Skeletal muscle satellite cell (primary cell): ENCODE measurements around the gene FASTKD2.
"Not testable (repeated sequence)": the region's sequence is repeated elsewhere in the genome, so short reads cannot be mapped to it uniquely, and the experiment has no call there.

Experiments
- H3K27me3 ChIP-seq: 2 replicates; pipeline ENCODE4 v1.7.0; 2013; ENCODE audit warnings: low read length; ENCODE audit not compliant: control insufficient read depth, insufficient read depth
- H3K36me3 ChIP-seq: 2 replicates; pipeline ENCODE4 v1.7.0; 2013; ENCODE audit warnings: mild to moderate bottlenecking, control low read depth, low read length; ENCODE audit not compliant: insufficient read depth
- H3K4me1 ChIP-seq: 2 replicates; pipeline ENCODE4 v1.7.0; 2013; ENCODE audit warnings: low read length; ENCODE audit not compliant: control insufficient read depth, insufficient read depth
- H3K4me2 ChIP-seq: 2 replicates; pipeline ENCODE4 v1.7.0; 2013; ENCODE audit warnings: mild to moderate bottlenecking, low read length
- H3K4me3 ChIP-seq: 2 replicates; pipeline ENCODE4 v1.7.0; 2013; ENCODE audit warnings: low read length
- H3K9ac ChIP-seq: 2 replicates; pipeline ENCODE4 v1.7.0; 2013; ENCODE audit warnings: mild to moderate bottlenecking, low read depth, low read length, moderate library complexity
- H3K9me3 ChIP-seq: replicated peaks from 2 replicates; pipeline ENCODE4 v1.7.0; 2013; ENCODE audit warnings: mild to moderate bottlenecking, control low read depth, low read length

FASTKD2 gene

GRCh38 chr2:206798000-206798399, 32.6 kb downstream of the FASTKD2 start:
- H3K36me3 ChIP-seq = peaks cover 8% of the 10 kb centered on the region
- H3K27me3 ChIP-seq = no peaks in the 10 kb centered on the region
- no peaks in the 10 kb centered on the region for H3K9me3 ChIP-seq
- no peak overlapping the region for H3K9ac ChIP-seq
- H3K4me3 ChIP-seq = no peak overlapping the region
- peaks cover 8% of the 10 kb centered on the region for H3K4me1 ChIP-seq
- no peak overlapping the region for H3K4me2 ChIP-seq

- H3K9ac ChIP-seq = no peak overlapping the region
- no peaks in the 10 kb centered on the region for H3K9me3 ChIP-seq
- H3K27me3 ChIP-seq = no peaks in the 10 kb centered on the region
- no peak overlapping the region for H3K4me2 ChIP-seq
- H3K36me3 ChIP-seq = peaks cover 5% of the 10 kb centered on the region
- H3K4me3 ChIP-seq = no peak overlapping the region
- peaks cover 8% of the 10 kb centered on the region for H3K4me1 ChIP-seq
Observed at GRCh38 chr2:206799083-206799482, 33.7 kb downstream of the FASTKD2 start.

- no peak overlapping the region for H3K9ac ChIP-seq
- no peaks in the 10 kb centered on the region for H3K9me3 ChIP-seq
- no peak overlapping the region for H3K4me2 ChIP-seq
- no peaks in the 10 kb centered on the region for H3K36me3 ChIP-seq
- no peaks in the 10 kb centered on the region for H3K27me3 ChIP-seq
- H3K4me1 ChIP-seq = peaks cover 8% of the 10 kb centered on the region
- H3K4me3 ChIP-seq = no peak overlapping the region
Observed at GRCh38 chr2:206800506-206801417, 35.4 kb downstream of the FASTKD2 start.

- H3K36me3 ChIP-seq = no peaks in the 10 kb centered on the region
Observed at GRCh38 chr2:206801418-206802189, 36.2 kb downstream of the FASTKD2 start.

GRCh38 chr2:206802654-206803514, 37.5 kb downstream of the FASTKD2 start:
- H3K4me2 ChIP-seq = no peak overlapping the region
- H3K9ac ChIP-seq = no peak overlapping the region
- H3K36me3 ChIP-seq = no peaks in the 10 kb centered on the region
- no peaks in the 10 kb centered on the region for H3K9me3 ChIP-seq
- H3K4me1 ChIP-seq = peaks cover 8% of the 10 kb centered on the region
- H3K27me3 ChIP-seq = no peaks in the 10 kb centered on the region
- H3K4me3 ChIP-seq = no peak overlapping the region

More at GRCh38 chr2:206801418-206802189, 36.2 kb downstream of the FASTKD2 start:
- Histone ChIP-seq H3K4me3 (no peak overlapping the region), H3K9me3 (no peaks in the 10 kb centered on the region), H3K4me2 (no peak overlapping the region), H3K4me1 (peaks cover 8% of the 10 kb centered on the region), H3K9ac (no peak overlapping the region), H3K27me3 (no peaks in the 10 kb centered on the region)

GRCh38 chr2:206804326-206804725, 38.9 kb downstream of the FASTKD2 start:
- Histone ChIP-seq H3K9me3 (no peaks in the 10 kb centered on the region), H3K4me1 (peaks cover 3% of the 10 kb centered on the region), H3K36me3 (no peaks in the 10 kb centered on the region), H3K4me3 (no peak overlapping the region), H3K9ac (no peak overlapping the region), H3K27me3 (no peaks in the 10 kb centered on the region), H3K4me2 (no peak overlapping the region)

- Histone ChIP-seq H3K4me1 (no peaks in the 10 kb centered on the region), H3K27me3 (no peaks in the 10 kb centered on the region), H3K36me3 (no peaks in the 10 kb centered on the region), H3K4me2 (no peak overlapping the region), H3K9ac (no peak overlapping the region), H3K4me3 (no peak overlapping the region), H3K9me3 (no peaks in the 10 kb centered on the region)
Observed at GRCh38 chr2:206805887-206806607, 40.6 kb downstream of the FASTKD2 start.

- not testable (repeated sequence) for H3K9me3 ChIP-seq, H3K4me1 ChIP-seq, H3K9ac ChIP-seq, H3K4me3 ChIP-seq, H3K27me3 ChIP-seq, H3K4me2 ChIP-seq, H3K36me3 ChIP-seq
Observed at GRCh38 chr2:206807624-206808023, 42.2 kb downstream of the FASTKD2 start.

- H3K36me3 ChIP-seq, H3K9me3 ChIP-seq, H3K9ac ChIP-seq, H3K4me2 ChIP-seq, H3K4me3 ChIP-seq, H3K4me1 ChIP-seq, H3K27me3 ChIP-seq: not testable (repeated sequence)
Observed at GRCh38 chr2:206812471-206812870, 47.1 kb downstream of the FASTKD2 start.

GRCh38 chr2:206814498-206814897, 49.1 kb downstream of the FASTKD2 start:
- no peak overlapping the region for H3K4me2 ChIP-seq
- H3K27me3 ChIP-seq = no peaks in the 10 kb centered on the region
- no peaks in the 10 kb centered on the region for H3K9me3 ChIP-seq
- H3K4me3 ChIP-seq = no peak overlapping the region
- H3K36me3 ChIP-seq = no peaks in the 10 kb centered on the region
- H3K9ac ChIP-seq = no peak overlapping the region
- no peaks in the 10 kb centered on the region for H3K4me1 ChIP-seq
